ENCODE data around the gene MYLK4.

MYLK4 gene

GRCh38 chr6:2653369-2654032, 97.2 kb downstream of the MYLK4 start:
- no peak for DNase-seq

- DNase-seq: no peak
Observed at GRCh38 chr6:2652611-2653010, 98.1 kb downstream of the MYLK4 start.

- no peak for DNase-seq
Observed at GRCh38 chr6:2651961-2652360, 98.8 kb downstream of the MYLK4 start.

GRCh38 chr6:2651536-2651935, 99.2 kb downstream of the MYLK4 start:
- DNase-seq: no peak

GRCh38 chr6:2646346-2646745, 104.4 kb downstream of the MYLK4 start:
- no peak for DNase-seq

- no peak for DNase-seq
Observed at GRCh38 chr6:2643935-2644539, 106.7 kb downstream of the MYLK4 start.

GRCh38 chr6:2643130-2643529, 107.6 kb downstream of the MYLK4 start:
- DNase-seq: no peak

- no peak for DNase-seq
Observed at GRCh38 chr6:2641044-2641725, 109.5 kb downstream of the MYLK4 start.

- no peak for DNase-seq
Observed at GRCh38 chr6:2640551-2640950, 110.2 kb downstream of the MYLK4 start.

- no peak for DNase-seq
Observed at GRCh38 chr6:2639896-2640295, 110.8 kb downstream of the MYLK4 start.

GRCh38 chr6:2639167-2639566, 111.6 kb downstream of the MYLK4 start:
- DNase-seq: no peak

GRCh38 chr6:2636672-2637071, 114.0 kb downstream of the MYLK4 start:
- DNase-seq: no peak

- no peak for DNase-seq
Observed at GRCh38 chr6:2635911-2636310, 114.8 kb downstream of the MYLK4 start.

GRCh38 chr6:2634139-2634964, 116.4 kb downstream of the MYLK4 start:
- peak; percentile 77 for DNase-seq

- no peak for DNase-seq
Observed at GRCh38 chr6:2633736-2634135, 117.0 kb downstream of the MYLK4 start.

- no peak for DNase-seq
Observed at GRCh38 chr6:2632976-2633584, 117.6 kb downstream of the MYLK4 start.

- DNase-seq: no peak
Observed at GRCh38 chr6:2632368-2632767, 118.4 kb downstream of the MYLK4 start.

- no peak for DNase-seq
Observed at GRCh38 chr6:2630891-2631571, 119.7 kb downstream of the MYLK4 start.

- no peak for DNase-seq
Observed at GRCh38 chr6:2630359-2630758, 120.4 kb downstream of the MYLK4 start.

GRCh38 chr6:2626401-2626800, 124.3 kb downstream of the MYLK4 start:
- DNase-seq: no peak

GRCh38 chr6:2625581-2625980, 125.1 kb downstream of the MYLK4 start:
- no peak for DNase-seq

GRCh38 chr6:2624177-2624576, 126.5 kb downstream of the MYLK4 start:
- no peak for DNase-seq
